GM18907 (cell line): Measurements from ENCODE around the gene FNDC7.
A peak's percentile ranks its signal among the peaks of the same experiment; 100 is the strongest.
"Not testable (repeated sequence)": the region's sequence is repeated elsewhere in the genome, so short reads cannot be mapped to it uniquely, and the experiment has no call there.

ENCODE experiments used
- ATAC-seq: cut with Tn5 transposase; IDR thresholded peaks from one replicate; pipeline ENCODE4 v1.9.1; 2021; ENCODE audit warnings: mild to moderate bottlenecking, moderate library complexity; ENCODE audit not compliant: unreplicated experiment

FNDC7 gene

GRCh38 chr1:108712606-108713150 is at the start of gene FNDC7:
FNDC7 (plus strand) TSS chr1:108712908; CDS start chr1:108712934, 26 bp downstream.
- no peak for ATAC-seq

- no peak for ATAC-seq
These were observed 49.6 kb upstream of the FNDC7 start for GRCh38 chr1:108663074-108663473.

DNA sequence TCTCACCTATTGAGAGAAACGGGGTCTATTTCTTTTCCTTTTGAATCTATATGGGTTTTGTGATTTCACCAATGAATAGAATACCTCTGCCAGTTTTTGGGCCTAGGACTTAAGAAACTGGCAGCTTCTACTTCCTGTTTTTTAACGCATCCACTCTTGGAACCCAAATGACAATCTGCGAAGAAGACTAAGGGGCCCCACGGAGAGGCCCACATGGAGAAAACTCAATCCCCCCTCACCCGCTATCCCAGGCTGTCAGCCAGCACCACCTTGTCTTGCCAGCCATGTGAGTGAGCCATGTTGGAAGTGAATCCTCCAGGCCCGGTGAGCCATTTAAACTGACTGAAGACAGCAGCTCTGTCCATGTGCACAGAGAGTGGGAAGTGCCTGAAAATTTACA is 48.2 kb upstream of the FNDC7 start:
- ATAC-seq, result no peak

GRCh38 chr1:108665067-108665466 is 47.6 kb upstream of the FNDC7 start:
- no peak for ATAC-seq

GRCh38 chr1:108665771-108666170 is 46.9 kb upstream of the FNDC7 start:
- ATAC-seq, result no peak

DNA sequence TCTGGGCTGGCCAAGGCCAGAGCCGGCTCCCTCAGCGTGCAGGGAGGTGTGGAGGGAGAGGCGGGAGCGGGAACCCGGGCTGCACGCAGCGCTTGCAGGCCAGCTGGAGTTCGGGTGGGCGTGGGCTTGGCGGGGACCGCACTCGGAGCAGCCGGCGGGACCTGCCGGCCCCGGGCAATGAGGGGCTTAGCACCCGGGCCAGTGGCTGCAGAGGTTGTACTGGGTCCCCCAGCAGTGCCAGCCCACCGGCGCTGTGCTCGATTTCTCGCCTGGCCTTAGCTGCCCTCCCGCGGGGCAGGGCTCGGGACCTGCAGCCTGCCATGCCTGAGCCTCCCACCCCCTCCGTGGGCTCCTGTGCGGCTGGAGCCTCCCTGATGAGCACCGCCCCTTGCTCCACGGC is 45.3 kb upstream of the FNDC7 start:
- not testable (repeated sequence) for ATAC-seq

DNA sequence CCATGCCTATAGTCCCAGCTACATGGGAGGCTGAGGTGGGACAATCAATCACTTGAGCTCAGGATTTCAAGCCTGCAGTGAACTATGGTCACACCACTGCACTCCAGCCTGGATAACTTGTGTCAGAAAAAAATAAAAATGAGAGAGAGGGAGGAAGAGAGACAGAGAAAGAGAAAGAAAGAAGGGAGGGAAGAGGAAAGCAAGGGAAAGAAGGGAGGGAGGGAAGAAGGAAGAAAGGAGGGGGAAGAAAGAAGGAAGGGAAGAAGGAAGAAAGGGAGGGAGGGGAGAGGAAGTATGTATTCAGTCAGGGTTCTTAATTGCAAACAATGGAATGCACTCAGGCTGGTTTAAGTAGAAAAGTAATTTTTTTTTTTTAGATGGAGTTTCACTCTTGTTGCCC is 43.9 kb upstream of the FNDC7 start:
- no peak for ATAC-seq

GRCh38 chr1:108669679-108670078 is 43.0 kb upstream of the FNDC7 start:
- ATAC-seq, result no peak

- no peak for ATAC-seq
These were observed 42.5 kb upstream of the FNDC7 start for GRCh38 chr1:108670131-108670773.

DNA sequence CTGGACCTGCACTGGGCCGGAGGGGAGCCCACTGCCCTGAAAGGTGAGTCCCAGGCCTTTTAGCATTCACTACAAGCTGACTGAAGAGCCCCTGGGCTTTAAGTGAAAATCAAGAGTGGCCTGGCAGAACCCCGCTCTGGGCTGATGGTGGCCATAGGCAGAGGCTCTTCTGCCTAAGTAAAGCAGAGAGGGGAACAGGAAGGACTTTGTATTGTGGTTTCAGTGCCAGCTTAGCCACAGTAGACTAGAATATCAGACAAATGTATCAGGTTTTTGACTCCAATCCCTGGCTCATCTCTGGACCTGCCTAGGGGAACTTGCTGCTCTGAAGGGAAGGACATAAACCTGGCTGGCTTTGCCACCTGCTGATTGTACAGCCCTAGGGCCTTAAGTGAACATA is 41.6 kb upstream of the FNDC7 start:
- no peak for ATAC-seq

DNA sequence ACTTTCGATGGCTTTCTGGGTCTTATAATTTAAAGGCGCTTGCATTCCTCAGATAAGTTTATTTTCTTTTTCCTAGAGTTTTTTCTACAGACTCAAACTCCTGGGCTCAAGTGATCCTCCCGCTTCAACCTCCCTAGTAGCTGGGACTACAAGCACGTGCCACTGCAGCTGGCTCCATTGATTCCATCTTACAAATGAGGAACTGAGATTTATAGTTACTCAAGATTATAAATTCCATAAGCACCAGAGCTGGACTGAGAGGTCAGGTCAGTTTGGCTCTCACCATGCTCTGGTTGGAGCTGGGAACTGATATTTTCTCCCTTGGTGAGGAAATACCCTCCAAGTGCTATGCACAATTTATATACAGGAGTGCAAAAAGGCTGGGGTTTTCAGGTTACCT is 34.0 kb upstream of the FNDC7 start:
- no peak for ATAC-seq

DNA sequence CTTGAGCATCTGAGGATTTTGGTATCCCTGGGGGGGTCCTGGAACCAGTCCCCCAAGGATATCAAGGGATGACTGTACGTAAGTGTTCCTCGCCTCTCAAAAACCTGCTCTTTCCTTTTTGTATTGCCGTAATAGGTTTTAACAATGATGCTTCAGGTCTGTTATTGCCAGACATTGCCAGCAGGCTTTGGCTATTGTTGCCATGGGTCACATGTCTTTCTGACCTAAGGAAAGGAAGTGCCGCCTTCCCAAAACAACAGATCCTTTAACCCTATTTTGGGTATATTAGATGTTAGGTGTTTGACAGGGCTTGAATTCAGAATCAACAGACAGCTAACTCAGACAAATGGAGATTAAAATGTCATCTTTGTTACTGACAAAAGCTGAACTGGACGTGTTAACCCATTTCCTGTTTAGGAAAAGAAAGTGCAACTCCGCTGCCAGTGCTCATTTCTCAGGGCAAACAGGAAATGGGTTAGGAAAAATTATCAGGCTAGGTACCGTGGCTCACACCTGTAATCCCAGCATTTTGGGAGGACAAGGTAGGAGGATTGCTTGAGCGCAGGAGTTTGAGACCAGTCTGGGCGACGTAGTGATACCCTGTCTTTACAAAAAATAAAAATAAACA is 33.0 kb upstream of the FNDC7 start:
- ATAC-seq, result no peak

GRCh38 chr1:108681701-108682100 is 31.0 kb upstream of the FNDC7 start:
- ATAC-seq, result not testable (repeated sequence)

- ATAC-seq, result no peak
These were observed 27.2 kb upstream of the FNDC7 start for GRCh38 chr1:108685529-108685928.

GRCh38 chr1:108686614-108687313 is 25.9 kb upstream of the FNDC7 start:
- no peak for ATAC-seq

DNA sequence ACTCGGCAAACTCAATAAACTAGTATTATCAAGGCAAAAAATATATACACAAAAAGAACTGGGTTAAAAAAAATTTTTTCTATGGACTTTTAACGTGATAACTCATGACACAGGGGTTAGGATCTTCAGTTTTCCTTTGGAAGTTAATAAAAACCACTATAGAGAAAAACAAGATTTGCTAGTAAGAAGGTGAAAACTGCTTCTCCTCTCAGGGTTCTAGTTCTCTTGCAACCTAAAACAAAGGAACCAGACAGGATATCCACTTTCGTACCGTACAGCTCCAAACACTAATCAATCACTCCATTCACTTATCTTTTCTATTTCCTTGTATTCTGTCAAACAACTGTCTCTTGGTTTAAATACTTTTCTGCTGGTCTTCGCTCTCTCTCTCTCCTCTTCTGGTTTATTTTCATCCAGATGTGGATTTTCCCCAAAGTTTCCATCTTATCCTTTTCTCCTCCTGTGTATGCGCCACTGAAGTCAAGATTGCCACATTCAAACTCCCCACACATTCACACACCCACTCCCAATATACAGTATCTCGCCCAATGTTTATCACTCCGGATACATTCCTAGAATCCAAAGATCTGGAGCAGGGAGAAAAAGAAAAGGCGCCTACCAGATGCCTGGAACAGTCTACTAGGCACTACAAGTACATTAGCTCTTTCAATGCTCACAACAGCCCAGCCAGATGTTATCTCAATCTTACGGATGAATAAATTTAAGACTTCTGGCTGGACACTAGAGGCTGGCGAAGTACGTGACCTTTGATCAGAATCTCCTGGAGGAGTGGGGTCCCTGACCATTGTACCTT is 21.4 kb upstream of the FNDC7 start:
- ATAC-seq, result peak; percentile 9

DNA sequence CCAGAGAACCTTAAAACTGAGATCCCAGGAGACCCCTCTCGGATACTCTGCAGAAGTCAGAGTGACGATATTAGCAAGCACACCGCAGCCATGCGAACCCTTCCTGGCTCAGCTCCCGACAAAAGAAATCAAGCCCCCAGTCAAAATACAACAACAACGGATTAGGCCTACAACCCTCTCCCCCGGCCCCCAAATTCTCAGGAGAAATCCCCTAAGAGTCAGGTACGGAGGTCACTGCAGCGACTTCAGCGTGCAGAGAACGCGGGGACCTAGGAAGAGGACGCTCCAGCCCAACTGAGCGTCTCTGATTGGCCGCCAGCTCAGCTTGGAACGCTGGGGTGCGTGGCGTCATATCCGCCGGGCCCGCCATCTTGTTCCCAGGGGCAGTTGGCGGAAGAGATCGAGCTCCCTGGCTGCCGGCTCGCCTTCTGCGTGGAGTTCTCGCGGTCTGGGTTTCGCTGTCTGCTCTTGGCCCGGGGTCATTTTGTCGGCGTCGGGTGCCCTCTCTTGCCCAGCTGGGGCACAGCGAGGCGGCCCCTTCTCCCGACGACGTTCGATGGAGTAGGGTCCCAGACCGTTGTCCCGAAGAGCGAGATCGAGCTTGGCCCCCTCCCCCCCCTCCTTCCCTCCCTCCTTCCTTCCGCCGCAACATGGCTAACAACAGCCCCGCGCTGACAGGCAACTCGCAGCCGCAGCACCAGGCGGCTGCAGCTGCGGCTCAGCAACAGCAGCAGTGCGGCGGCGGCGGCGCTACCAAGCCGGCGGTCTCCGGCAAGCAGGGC is 20.6 kb upstream of the FNDC7 start, which contains the start of gene PRPF38B:
Gene PRPF38B, plus strand, starts transcription at position 369 of the 782 bp plus-strand sequence. Its CDS starts 282 bp downstream, at position 651.
- ATAC-seq, result peak; percentile 97

DNA sequence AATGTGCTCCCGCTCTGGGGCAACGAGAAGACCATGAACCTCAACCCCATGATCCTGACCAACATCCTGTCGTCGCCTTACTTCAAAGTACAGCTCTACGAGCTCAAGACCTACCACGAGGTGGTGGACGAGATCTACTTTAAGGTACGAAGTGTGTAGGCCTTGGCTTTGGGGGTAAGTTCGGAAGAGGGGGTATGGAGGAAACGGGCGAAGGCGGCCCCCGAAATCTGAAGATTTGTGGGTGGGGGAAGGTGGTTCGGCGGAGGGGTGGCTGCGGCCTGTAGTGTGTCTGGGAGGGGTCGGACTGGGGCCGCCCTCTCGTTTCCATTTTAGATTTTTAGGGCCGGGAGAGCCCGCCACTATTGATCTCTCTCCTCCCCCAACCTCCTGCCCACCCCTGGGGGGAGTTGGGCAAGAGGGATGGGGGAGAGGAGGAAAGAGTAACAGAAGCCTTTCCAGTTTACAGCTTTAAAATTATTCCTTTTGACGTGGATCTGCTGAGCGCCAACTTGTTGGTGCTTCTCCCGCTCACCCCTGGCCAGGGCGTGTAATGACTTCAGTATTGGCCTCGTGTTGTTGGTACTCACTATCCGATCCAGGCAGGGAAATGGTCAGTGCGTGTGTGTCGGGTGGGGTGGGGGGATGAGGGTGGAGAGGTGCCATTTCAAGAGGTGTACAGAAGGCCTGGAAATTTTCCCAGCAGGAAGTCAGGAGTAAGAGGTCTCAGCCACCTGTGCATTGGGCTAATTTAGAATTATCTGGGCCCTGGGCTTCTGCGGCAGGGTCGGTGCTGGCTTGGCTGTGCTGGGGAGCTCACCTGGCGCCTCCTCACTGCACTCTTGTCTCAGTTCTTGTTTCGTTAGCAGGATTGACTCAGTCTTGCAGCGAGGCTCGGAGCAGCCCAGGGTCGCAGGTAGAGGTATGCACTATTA is 19.7 kb upstream of the FNDC7 start:
- peak; percentile 53 for ATAC-seq

DNA sequence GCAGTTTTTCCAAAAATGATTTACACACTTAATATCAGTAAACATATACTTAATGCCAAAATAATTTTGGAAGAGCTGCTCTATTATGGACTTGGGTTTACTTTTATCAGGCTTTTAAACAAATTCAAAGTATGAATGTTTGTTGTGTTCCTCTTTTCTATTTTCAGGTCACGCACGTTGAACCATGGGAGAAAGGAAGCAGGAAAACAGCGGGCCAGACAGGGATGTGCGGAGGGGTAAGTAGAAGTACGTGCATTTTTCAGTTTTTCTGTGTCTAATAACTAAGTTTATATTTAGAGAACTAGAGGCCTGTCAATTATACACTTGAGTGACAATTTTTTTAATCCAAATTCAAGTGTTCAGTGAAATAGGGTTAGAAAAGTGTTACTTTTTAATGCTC is 17.2 kb upstream of the FNDC7 start:
- no peak for ATAC-seq
